Inferior parietal cortex (tissue), 1 donor: ENCODE measurements around the gene C17orf107.
"Not testable (repeated sequence)": the region's sequence is repeated elsewhere in the genome, so short reads cannot be mapped to it uniquely, and the experiment has no call there.

ENCODE experiments used
- DNase-seq: peaks from one replicate; pipeline ENCODE4 v3.0.0-alpha.2; 2016; ENCODE audit errors: extremely low spot score

Gene C17orf107

GRCh38 chr17:4900231-4901107, 1.1 kb downstream of the C17orf107 start:
- DNase-seq: no peak

GRCh38 chr17:4901108-4901647, 1.8 kb downstream of the C17orf107 start:
- DNase-seq: no peak

GRCh38 chr17:4901648-4902344, 2.5 kb downstream of the C17orf107 start:
- DNase-seq: no peak

GRCh38 chr17:4902540-4902939, 3.2 kb downstream of the C17orf107 start:
- DNase-seq: no peak

- DNase-seq: peak; percentile 87
Observed at GRCh38 chr17:4903051-4903818, 3.9 kb downstream of the C17orf107 start, which contains the start of gene CHRNE. CHRNE (minus strand) TSS chr17:4903098; CDS start chr17:4903063, 35 bp downstream.

GRCh38 chr17:4906642-4907041, 7.3 kb downstream of the C17orf107 start:
- DNase-seq: not testable (repeated sequence)

GRCh38 chr17:4908301-4908700, 9.0 kb downstream of the C17orf107 start:
- no peak for DNase-seq

- DNase-seq: peak; percentile 72
Observed at GRCh38 chr17:4908711-4909496, 9.6 kb downstream of the C17orf107 start.

- no peak for DNase-seq
Observed at GRCh38 chr17:4913994-4914393, 14.7 kb downstream of the C17orf107 start.

- not testable (repeated sequence) for DNase-seq
Observed at GRCh38 chr17:4914551-4914950, 15.2 kb downstream of the C17orf107 start.

GRCh38 chr17:4919511-4920047, 20.2 kb downstream of the C17orf107 start:
- DNase-seq: no peak

- DNase-seq: no peak
Observed at GRCh38 chr17:4920351-4921048, 21.2 kb downstream of the C17orf107 start.

GRCh38 chr17:4921320-4921719, 22.0 kb downstream of the C17orf107 start:
- DNase-seq: no peak

- DNase-seq: not testable (repeated sequence)
Observed at GRCh38 chr17:4926577-4927335, 27.4 kb downstream of the C17orf107 start.

GRCh38 chr17:4928881-4929280, 29.5 kb downstream of the C17orf107 start:
- no peak for DNase-seq

- no peak for DNase-seq
Observed at GRCh38 chr17:4931963-4932362, 32.6 kb downstream of the C17orf107 start, which contains the start of gene GP1BA. GP1BA (plus strand) TSS chr17:4932277; CDS start chr17:4932605, 328 bp downstream.

GRCh38 chr17:4932756-4933155, 33.4 kb downstream of the C17orf107 start:
- DNase-seq: no peak

GRCh38 chr17:4933646-4934045, 34.3 kb downstream of the C17orf107 start:
- no peak for DNase-seq
